SH-SY5Y (cell line): ENCODE data around the gene LTBP2.

ENCODE experiments used
- GATA2 ChIP-seq: IDR thresholded peaks from 2 replicates; pipeline ENCODE4 v1.6.1; 2011; ENCODE audit warnings: mild to moderate bottlenecking, low read depth, low read length
- GATA3 ChIP-seq: IDR thresholded peaks from 2 replicates; pipeline ENCODE4 v1.6.1; 2011; ENCODE audit warnings: low read depth, mild to moderate bottlenecking, low read length, moderate library complexity

DNA sequence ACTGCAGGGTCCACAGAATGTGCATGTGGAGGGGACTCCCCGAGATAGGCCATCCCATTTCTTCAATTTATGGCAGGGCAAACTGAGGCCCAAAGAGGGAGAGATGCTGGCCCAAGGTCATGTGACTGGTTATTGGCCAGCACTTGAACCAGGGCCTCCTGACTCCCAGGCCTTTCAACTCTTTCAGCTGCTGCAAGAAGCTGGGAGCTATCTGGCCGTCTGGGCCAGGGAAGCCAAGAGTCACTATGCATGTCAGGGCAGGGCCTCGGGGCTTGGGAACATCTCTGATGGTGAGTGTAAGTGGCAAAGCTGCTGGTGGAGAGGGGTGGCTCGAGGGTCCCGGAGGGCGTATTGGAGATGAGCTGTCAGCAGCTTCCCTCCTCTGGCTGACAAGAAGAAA lies 9.5 kb upstream of the LTBP2 start:
- TF ChIP-seq GATA2 (no peak), GATA3 (no peak)
